Nephron progenitor cell (in vitro differentiated cells): Measurements from ENCODE around the gene QRSL1.

Source experiments
- DNase-seq: peaks from one replicate; pipeline ENCODE4 v3.0.0; 2021
- H3K27ac Mint-ChIP-seq: 2 replicates; pipeline ENCODE4 v1.8.0; 2021; ENCODE audit warnings: mild to moderate bottlenecking, moderate library complexity, mixed read lengths
- H3K27me3 Mint-ChIP-seq: 2 replicates; pipeline ENCODE4 v1.8.0; 2021; ENCODE audit warnings: mild to moderate bottlenecking, low read depth, mixed read lengths; ENCODE audit not compliant: poor library complexity
- H3K36me3 Mint-ChIP-seq: 2 replicates; pipeline ENCODE4 v1.8.0; 2021; ENCODE audit warnings: low read depth, mixed read lengths
- H3K4me1 Mint-ChIP-seq: 2 replicates; pipeline ENCODE4 v1.8.0; 2021; ENCODE audit warnings: mixed read lengths
- H3K4me3 Mint-ChIP-seq: 2 replicates; pipeline ENCODE4 v1.8.0; 2021; ENCODE audit warnings: mild to moderate bottlenecking, moderate library complexity, mixed read lengths
- H3K9me3 Mint-ChIP-seq: 2 replicates; pipeline ENCODE4 v1.8.0; 2021; ENCODE audit warnings: mild to moderate bottlenecking, moderate library complexity, mixed read lengths
- CTCF ChIP-seq: fragments of 200-600 bp; sonication (generic); IDR thresholded peaks from 2 replicates; pipeline ENCODE4 v1.5.0; 2021; ENCODE audit warnings: antibody characterized with exemption

Gene QRSL1

GRCh38 chr6:106702046-106702445 is 72.7 kb downstream of the QRSL1 start:
- H3K36me3 Mint-ChIP-seq = peaks cover 5% of the 10 kb centered on the region
- TF ChIP-seq CTCF = no peak
- DNase-seq = no peak
- no peak overlapping the region for H3K4me3 Mint-ChIP-seq
- H3K4me1 Mint-ChIP-seq = peaks cover 20% of the 10 kb centered on the region
- H3K27me3 Mint-ChIP-seq = no peaks in the 10 kb centered on the region
- H3K9me3 Mint-ChIP-seq = peaks cover 28% of the 10 kb centered on the region
- no peak overlapping the region for H3K27ac Mint-ChIP-seq

- Mint-ChIP-seq H3K9me3 (peaks cover 28% of the 10 kb centered on the region), H3K27me3 (no peaks in the 10 kb centered on the region), H3K4me3 (no peak overlapping the region), H3K4me1 (peaks cover 20% of the 10 kb centered on the region), H3K36me3 (peaks cover 5% of the 10 kb centered on the region), H3K27ac (no peak overlapping the region)
- no peak for TF ChIP-seq CTCF
- DNase-seq = no peak
Measured at GRCh38 chr6:106702451-106703110, 73.2 kb downstream of the QRSL1 start.

GRCh38 chr6:106704327-106704726 is 74.9 kb downstream of the QRSL1 start:
- no peak overlapping the region for H3K27ac Mint-ChIP-seq
- no peak for TF ChIP-seq CTCF
- H3K4me3 Mint-ChIP-seq = no peak overlapping the region
- DNase-seq = no peak
- H3K9me3 Mint-ChIP-seq = peaks cover 28% of the 10 kb centered on the region
- peaks cover 20% of the 10 kb centered on the region for H3K4me1 Mint-ChIP-seq
- peaks cover 5% of the 10 kb centered on the region for H3K36me3 Mint-ChIP-seq
- no peaks in the 10 kb centered on the region for H3K27me3 Mint-ChIP-seq

GRCh38 chr6:106705156-106705555 is 75.8 kb downstream of the QRSL1 start:
- Mint-ChIP-seq H3K9me3 (peaks cover 28% of the 10 kb centered on the region), H3K4me1 (peaks cover 20% of the 10 kb centered on the region), H3K36me3 (peaks cover 5% of the 10 kb centered on the region), H3K27me3 (no peaks in the 10 kb centered on the region), H3K4me3 (no peak overlapping the region), H3K27ac (no peak overlapping the region)
- no peak for TF ChIP-seq CTCF
- no peak for DNase-seq

GRCh38 chr6:106710580-106710979 is 81.2 kb downstream of the QRSL1 start:
- peaks cover 13% of the 10 kb centered on the region for H3K4me1 Mint-ChIP-seq
- H3K9me3 Mint-ChIP-seq = peaks cover 13% of the 10 kb centered on the region
- H3K27ac Mint-ChIP-seq = no peak overlapping the region
- peaks cover 3% of the 10 kb centered on the region for H3K27me3 Mint-ChIP-seq
- no peak for DNase-seq
- no peak for TF ChIP-seq CTCF
- no peak overlapping the region for H3K4me3 Mint-ChIP-seq
- no peaks in the 10 kb centered on the region for H3K36me3 Mint-ChIP-seq

- Mint-ChIP-seq H3K27ac (no peak overlapping the region), H3K4me3 (no peak overlapping the region), H3K4me1 (peaks cover 21% of the 10 kb centered on the region), H3K36me3 (no peaks in the 10 kb centered on the region), H3K27me3 (peaks cover 3% of the 10 kb centered on the region), H3K9me3 (no peaks in the 10 kb centered on the region)
- DNase-seq = no peak
- TF ChIP-seq CTCF = no peak
Measured at GRCh38 chr6:106714281-106714680, 84.9 kb downstream of the QRSL1 start.
